ENCODE measurements around the gene TNFRSF19. TPM values are rescaled to one million over a fixed set of nuclear protein-coding genes. Genes with fewer than 3 reads are reported as not detected.

The TNFRSF19 gene
- total and polyA plus RNA-seq, 2 of the 13 experiments (the other 11 are each of a cell fraction or from before 2014, with no cell fraction given): 75.3 to 77.7 TPM

DNA sequence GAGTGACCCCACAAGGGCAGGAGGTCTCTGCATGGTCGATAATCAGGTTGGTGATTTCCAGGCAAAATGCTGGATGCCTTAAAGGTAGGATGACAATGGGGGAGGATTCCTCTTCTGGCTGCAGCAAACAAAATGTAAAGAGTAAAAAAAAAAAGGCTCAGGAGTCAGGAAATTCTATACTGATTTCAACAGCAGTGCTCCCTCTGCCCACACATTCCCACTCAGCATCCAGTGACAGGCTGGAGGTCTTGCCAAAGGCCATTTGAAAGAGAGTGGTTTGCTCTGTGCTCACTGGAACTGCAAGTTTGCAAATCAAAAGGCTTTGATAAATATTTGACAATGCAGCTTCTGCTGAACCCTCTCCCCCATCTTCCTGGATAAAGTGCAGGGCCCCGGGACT lies 135.4 kb downstream of the TNFRSF19 start:
- peak; percentile 71 for ATAC-seq
- Histone ChIP-seq H3K4me2 (ENCODE audit: low read depth, low read length) (0 out of 2 replicates have a peak overlapping the region, but pooled peaks have one; percentile 26), H3K4me1 (ENCODE audit: insufficient read depth, low read length) (peaks cover 20% of the 10 kb centered on the region), H3K9me3 (ENCODE audit: low read length) (no peaks in the 10 kb centered on the region), H3K27me3 (ENCODE audit: control insufficient read depth in 1 of 2, insufficient read depth in 2 of 2, low read length in 2 of 2) (no peaks in the 10 kb centered on the region), H3K27ac (ENCODE audit: extremely low read length, insufficient read depth, low read length) (no peak overlapping the region), H3K9ac (ENCODE audit: insufficient read depth, low read depth, low read length) (no peak overlapping the region), H4K20me1 (ENCODE audit: insufficient read depth, low read length) (no peaks in the 10 kb centered on the region), H3K36me3 (replicated peaks in 1 of 2; ENCODE audit: control insufficient read depth in 1 of 2, insufficient read depth in 2 of 2, low read length in 2 of 2) (no peaks in the 10 kb centered on the region), H3K79me2 (ENCODE audit: insufficient read depth, low read length) (no peaks in the 10 kb centered on the region), H2AFZ (ENCODE audit: low read length) (no peak overlapping the region), H3K4me3 (replicated peaks in 1 of 3; ENCODE audit: insufficient read depth in 1 of 3, low read depth in 2 of 3, low read length in 3 of 3) (no peak overlapping the region)
- POLR2A ChIA-PET: interaction anchor here (1.5 kb wide), 1 partner anchor 51 kb away, joined by 3 read pairs; no protein-coding TSS in a partner anchor
- BruUV-seq (replicated peaks): no TSS peak
- intact Hi-C loops (cut with micrococcal nuclease; ENCODE audit: unreplicated experiment): no loop called here
- CTCF ChIA-PET (ENCODE audit: low intra/inter-chr PET ratio, low total read pairs): no interaction called here
- DNase-seq (ENCODE audit: low spot score): peak; percentile 42
- WGBS (ENCODE audit: low lambda C conversion rate): 26% methylated on average over 1 of the region's 2 CpGs
- in situ Hi-C loops (cut with HindIII; ENCODE audit: extremely low pct_ligation_motif_present, low pct_unique_long_range_greater_than_20kb): loop anchor here (10.0 kb wide), 1 partner anchor 241 kb away; no protein-coding TSS in a partner anchor
- TF ChIP-seq ZNF263 (CRISPR knock-in tag; IDR thresholded peaks at IDR 0.05) (peak; percentile 93), NR2C2 (CRISPR knock-in tag; IDR thresholded peaks at IDR 0.05; ENCODE audit: borderline replicate concordance) (no peak)
- TF ChIP-seq, protein P1, sequence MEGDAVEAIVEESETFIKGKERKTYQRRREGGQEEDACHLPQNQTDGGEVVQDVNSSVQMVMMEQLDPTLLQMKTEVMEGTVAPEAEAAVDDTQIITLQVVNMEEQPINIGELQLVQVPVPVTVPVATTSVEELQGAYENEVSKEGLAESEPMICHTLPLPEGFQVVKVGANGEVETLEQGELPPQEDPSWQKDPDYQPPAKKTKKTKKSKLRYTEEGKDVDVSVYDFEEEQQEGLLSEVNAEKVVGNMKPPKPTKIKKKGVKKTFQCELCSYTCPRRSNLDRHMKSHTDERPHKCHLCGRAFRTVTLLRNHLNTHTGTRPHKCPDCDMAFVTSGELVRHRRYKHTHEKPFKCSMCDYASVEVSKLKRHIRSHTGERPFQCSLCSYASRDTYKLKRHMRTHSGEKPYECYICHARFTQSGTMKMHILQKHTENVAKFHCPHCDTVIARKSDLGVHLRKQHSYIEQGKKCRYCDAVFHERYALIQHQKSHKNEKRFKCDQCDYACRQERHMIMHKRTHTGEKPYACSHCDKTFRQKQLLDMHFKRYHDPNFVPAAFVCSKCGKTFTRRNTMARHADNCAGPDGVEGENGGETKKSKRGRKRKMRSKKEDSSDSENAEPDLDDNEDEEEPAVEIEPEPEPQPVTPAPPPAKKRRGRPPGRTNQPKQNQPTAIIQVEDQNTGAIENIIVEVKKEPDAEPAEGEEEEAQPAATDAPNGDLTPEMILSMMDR (CRISPR knock-in tag; IDR thresholded peaks at IDR 0.05): peak; percentile 4; the same call in 1 of the 2 replicates
- FAIRE-seq: no peak

DNA sequence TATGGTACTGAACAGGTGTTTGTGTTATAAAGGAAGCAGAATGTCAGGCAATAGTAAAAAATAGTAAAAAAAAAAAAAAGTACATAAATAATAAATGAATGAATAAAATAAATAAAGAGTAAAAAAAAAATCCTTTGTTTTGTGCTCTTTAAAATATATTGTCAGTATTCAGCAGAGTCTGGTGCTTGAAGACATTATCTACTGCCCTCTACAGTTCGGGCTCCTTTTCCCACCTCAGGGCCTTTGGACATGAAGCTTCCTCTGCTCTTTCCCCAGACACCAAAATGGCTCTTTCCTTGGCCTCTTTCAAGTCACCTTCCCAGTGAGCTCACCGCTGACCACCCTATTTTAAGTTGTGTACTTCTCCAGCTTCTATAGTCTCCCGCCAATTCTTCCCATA lies 137.5 kb downstream of the TNFRSF19 start:
- intact Hi-C loops (cut with micrococcal nuclease; ENCODE audit: unreplicated experiment) (loop anchor here (1.0 to 2.0 kb wide), 3 partner anchors 197 to 241 kb away; no protein-coding TSS in a partner anchor), in situ Hi-C loops (cut with HindIII; ENCODE audit: extremely low pct_ligation_motif_present, low pct_unique_long_range_greater_than_20kb) (loop anchor here (10.0 kb wide), 1 partner anchor 243 kb away; no protein-coding TSS in a partner anchor)
- H3K4me1 ChIP-seq (ENCODE audit: insufficient read depth, low read length): peaks cover 20% of the 10 kb centered on the region
- no TSS peak for BruUV-seq (replicated peaks)
- H2AFZ ChIP-seq (ENCODE audit: low read length): no peak overlapping the region
- no peak overlapping the region for H3K4me3 ChIP-seq (replicated peaks in 1 of 3; ENCODE audit: insufficient read depth in 1 of 3, low read depth in 2 of 3, low read length in 3 of 3)
- TF ChIP-seq STAG1 (CRISPR knock-in tag; IDR thresholded peaks at IDR 0.05): peak; percentile 67
- TF ChIP-seq, protein P1 (CRISPR knock-in tag; IDR thresholded peaks at IDR 0.05): peak; percentile 42; the same call in 1 of the 2 replicates
- TF ChIP-seq, protein P2, sequence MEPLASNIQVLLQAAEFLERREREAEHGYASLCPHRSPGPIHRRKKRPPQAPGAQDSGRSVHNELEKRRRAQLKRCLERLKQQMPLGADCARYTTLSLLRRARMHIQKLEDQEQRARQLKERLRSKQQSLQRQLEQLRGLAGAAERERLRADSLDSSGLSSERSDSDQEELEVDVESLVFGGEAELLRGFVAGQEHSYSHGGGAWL (CRISPR knock-in tag; IDR thresholded peaks at IDR 0.05): no peak
- ATAC-seq (peak; percentile 45; the same call in 2 of the 3 replicates), DNase-seq (ENCODE audit: low spot score) (no peak), FAIRE-seq (no peak)
- H3K27ac ChIP-seq (ENCODE audit: extremely low read length, insufficient read depth, low read length): no peak overlapping the region
- H3K27me3 ChIP-seq (ENCODE audit: control insufficient read depth in 1 of 2, insufficient read depth in 2 of 2, low read length in 2 of 2): no peaks in the 10 kb centered on the region
- WGBS (ENCODE audit: low lambda C conversion rate): 66% methylated on average over 3 of the region's 3 CpGs
- H3K36me3 ChIP-seq (replicated peaks in 1 of 2; ENCODE audit: control insufficient read depth in 1 of 2, insufficient read depth in 2 of 2, low read length in 2 of 2): no peaks in the 10 kb centered on the region
- H3K9me3 ChIP-seq (ENCODE audit: low read length): no peaks in the 10 kb centered on the region
- CTCF ChIA-PET (ENCODE audit: low intra/inter-chr PET ratio, low total read pairs): interaction anchor here (0.9 to 1.1 kb wide), 2 partner anchors 129 to 192 kb away, joined by 3 read pairs; no protein-coding TSS in a partner anchor
- POLR2A ChIA-PET: no interaction called here
- no peak overlapping the region for H3K4me2 ChIP-seq (ENCODE audit: low read depth, low read length)
- no peak overlapping the region for H3K9ac ChIP-seq (ENCODE audit: insufficient read depth, low read depth, low read length)
- H3K79me2 ChIP-seq (ENCODE audit: insufficient read depth, low read length): no peaks in the 10 kb centered on the region
- H4K20me1 ChIP-seq (ENCODE audit: insufficient read depth, low read length): no peaks in the 10 kb centered on the region
